EH (cell line): ENCODE measurements around the gene SRGAP2B.
"Not testable (repeated sequence)": the region's sequence is repeated elsewhere in the genome, so short reads cannot be mapped to it uniquely, and the experiment has no call there.

Source experiments
- DNase-seq: peaks from one replicate; pipeline ENCODE4 v3.0.0-alpha.2; 2015; ENCODE audit warnings: low read depth

SRGAP2B gene

DNA sequence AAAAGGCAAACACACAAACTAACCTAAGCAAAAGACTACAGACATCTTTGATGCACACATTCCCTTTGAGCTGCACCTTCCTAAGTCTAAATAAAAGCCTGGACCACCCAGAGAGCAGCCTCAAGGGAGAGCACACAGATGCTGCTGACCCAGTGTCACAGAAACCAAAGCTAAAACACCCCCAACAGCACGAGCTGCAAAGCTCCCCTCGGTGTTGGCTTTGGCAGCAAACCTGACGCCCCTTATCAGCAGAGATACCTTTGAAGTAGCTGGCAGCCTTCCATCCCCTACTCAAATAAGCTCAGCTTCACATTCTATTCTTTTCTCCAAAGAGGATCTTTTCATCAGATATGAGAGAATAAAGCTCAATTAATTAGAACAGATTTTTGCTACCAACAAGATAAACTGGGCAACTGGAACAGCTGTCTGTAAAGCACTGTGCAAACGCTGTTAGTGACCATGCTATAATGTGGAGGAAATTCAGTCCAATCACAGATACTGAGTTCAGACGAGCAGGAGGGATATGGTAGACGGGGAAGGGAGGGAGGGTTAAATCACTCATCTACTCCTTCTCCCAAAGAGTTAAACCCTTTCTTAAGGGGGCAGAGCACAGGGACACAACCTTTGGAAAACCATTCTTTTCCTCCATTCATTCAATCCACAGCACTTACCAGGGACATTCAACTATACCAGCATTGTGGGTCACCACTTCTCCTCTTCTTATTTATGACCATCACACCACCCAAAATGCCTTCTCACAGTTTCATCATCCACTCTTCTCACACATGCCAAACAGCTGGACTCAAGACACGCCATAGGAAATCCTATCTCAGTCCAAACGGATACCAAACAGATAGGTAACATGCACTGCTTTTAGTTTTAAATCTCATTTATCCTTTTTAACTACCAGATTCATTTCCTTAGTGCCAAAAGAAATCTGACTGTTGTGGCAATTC lies 148.3 kb downstream of the SRGAP2B start:
- DNase-seq = not testable (repeated sequence)

DNA sequence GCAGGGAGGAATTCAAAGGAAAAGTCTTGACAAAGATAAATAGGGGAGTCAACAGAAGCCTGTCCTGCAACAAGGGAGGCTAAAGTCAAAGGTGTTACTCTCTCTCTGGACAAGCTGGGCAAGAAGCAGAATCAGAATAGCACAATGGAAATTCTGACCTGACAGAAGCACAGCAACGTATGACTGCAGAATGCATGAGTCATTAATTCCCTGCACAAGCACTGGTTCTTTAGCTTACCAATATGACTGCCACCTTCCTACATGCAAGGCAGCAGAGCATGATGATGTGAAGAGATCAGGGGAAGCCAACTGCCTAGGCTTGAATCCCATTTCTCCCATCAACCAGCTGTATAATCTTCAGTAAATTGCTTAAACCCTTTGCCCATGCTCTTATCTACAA lies 153.4 kb downstream of the SRGAP2B start:
- DNase-seq = not testable (repeated sequence)

GRCh38 chr1:144940054-144940453 lies 155.1 kb downstream of the SRGAP2B start:
- DNase-seq = not testable (repeated sequence)

GRCh38 chr1:144938627-144939026 lies 156.5 kb downstream of the SRGAP2B start:
- DNase-seq = not testable (repeated sequence)

DNA sequence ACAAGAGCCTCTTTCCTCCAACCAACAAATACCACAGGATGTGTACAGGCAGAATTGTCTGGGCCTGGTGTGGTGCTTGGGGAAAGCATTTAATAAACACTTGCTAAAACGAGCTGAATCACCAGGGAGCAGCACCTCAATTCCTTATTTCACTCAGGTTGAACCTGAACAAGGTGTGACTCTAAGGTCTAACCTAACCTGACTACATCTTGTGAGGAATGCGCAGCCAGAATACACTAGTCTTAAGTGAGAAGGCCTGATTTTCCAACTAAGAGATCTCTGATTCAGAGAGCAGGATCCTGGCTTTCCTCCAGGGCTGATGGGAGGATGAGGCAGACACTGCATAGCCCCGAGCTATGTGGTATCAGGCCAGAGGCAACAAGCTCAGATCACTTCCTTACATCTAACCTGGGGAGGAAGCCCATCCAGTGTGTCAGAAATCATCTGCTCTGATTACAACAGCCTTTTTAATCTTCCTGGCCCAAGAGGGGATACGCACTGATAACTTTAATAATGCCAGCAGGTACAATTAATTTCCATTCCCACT lies 158.9 kb downstream of the SRGAP2B start:
- not testable (repeated sequence) for DNase-seq

- DNase-seq = not testable (repeated sequence)
Observed at GRCh38 chr1:144935310-144935709, 159.8 kb downstream of the SRGAP2B start.

- DNase-seq = not testable (repeated sequence)
Observed at GRCh38 chr1:144933014-144933413, 162.1 kb downstream of the SRGAP2B start.

DNA sequence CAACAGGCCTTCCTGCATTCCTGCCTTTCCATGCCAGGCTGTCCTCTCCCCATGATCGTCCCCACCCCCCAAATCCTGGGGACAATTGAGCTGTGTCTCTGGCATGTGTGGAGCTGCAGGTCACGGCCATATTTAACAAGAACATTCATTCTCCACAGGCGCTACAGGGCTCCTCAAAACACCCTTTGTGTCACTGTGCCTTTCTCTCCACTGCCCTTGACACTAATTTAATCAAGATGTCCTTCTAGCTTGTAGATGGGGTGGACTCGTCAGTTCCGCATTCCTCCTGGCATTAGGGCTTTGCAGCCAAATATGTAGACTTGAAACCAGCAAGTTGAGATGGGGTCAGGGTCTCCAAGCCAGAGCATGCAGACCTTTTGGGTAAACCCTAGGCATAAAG lies 163.0 kb downstream of the SRGAP2B start:
- DNase-seq = peak; percentile 49

DNA sequence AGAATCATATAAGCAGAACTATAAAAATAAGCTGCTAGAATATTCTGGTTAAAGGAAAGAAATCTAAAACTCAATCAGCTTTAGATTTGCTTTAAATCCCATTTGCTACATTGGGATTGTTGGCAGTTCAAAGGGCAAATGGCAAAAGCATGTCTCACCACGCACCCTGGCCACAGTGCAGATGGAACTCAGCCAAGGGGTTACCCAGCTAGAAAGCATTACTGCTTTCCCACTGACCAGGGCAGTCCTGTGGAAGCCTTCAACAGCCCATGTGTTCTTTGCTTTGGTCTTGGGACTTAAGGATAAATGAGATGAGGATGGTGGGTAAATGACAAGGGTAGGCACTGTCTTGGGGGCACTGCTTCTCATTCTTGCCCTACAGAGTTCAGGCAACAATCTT lies 163.6 kb downstream of the SRGAP2B start:
- DNase-seq = peak; percentile 8

- not testable (repeated sequence) for DNase-seq
Observed at GRCh38 chr1:144930085-144930777, 164.9 kb downstream of the SRGAP2B start.

DNA sequence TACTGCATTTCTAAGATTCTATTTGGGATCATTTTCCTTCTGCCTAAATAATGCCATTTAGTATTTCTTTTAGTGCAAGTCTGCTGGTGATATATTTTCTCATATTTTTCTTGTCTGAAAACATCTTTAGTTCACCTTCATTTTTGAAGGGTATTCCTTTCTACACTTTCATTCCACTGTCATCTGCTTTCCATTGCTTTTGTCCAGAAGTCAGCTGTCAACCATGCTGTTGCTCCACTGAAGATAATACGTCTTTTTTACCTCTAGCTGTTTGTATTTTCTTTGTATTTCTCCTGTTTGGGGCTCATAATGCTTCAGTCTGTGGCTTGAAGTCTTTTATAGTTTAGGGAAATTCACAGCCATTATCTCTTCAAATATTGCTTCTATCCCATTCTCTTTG lies 167.8 kb downstream of the SRGAP2B start:
- DNase-seq = peak; percentile 9

GRCh38 chr1:144923640-144924039 lies 171.5 kb downstream of the SRGAP2B start:
- not testable (repeated sequence) for DNase-seq

GRCh38 chr1:144922785-144923184 lies 172.3 kb downstream of the SRGAP2B start:
- peak; percentile 30 for DNase-seq

- not testable (repeated sequence) for DNase-seq
Observed at GRCh38 chr1:144919106-144919505, 176.0 kb downstream of the SRGAP2B start.

DNA sequence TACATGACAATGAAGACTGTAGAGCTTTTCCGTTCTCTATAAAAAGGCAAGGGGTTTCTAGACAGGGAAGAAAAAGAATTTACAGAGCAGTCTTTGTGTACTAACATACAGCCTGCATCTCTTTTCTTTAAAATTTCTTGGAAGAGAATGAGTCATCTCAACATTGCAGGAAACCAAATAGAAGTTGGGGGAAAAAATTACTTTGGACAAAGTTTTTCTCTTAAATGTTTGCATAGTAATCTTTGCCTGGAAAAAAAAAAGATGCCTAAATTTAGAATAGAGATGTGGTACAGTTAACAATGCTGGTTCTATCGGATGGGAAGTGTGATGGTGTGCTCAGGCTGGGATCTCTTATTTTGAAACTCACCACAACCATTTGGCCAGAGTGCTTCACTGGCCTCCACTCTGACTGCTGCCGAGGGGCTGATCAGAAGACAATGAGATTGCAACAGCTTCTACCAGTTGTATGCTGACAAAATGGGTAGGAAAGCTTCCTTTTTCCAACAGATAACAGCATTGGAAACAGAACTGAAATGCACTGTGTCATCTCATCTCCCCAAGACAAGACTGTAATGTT lies 177.0 kb downstream of the SRGAP2B start:
- DNase-seq = not testable (repeated sequence)

DNA sequence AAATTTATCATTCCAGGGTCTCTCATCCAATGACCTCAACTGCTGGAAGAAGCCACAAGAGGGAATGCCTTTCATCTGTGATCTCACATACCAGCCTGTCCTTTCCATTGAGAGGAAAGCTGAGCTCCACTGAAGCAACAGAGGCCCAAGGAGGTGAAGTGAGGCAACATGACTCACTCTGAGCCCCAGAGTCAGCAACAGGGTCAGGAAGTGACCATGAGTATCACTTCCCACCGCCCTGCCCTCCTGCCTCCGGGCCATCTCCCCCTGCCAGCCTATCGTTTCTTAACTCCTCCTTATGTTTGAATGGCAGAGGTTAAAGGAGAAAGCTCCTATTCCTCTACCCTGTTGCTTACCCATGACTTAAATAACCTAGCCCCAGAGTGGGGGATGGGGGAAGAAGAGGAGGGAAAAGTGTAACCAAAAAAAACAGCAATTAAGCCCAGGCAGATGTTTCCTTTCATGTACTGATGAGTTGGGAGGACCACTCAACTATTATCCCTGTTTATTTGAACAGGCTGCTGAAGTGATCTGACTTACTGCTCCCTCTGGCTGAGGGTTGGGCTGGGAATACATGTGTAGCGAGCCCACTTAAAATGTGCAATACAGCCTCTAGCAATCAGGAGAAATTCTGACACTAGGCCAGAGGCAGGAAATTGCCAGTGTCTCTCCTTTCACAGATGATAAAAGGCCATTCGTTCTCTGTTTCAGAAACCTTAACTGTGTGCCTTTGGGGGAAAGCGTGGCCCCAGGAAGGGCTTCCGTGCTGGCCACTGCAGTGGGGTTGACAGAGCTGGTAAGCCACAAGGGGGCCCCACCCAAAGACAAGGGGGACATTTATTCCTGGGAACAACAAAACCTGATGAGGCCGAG lies 177.7 kb downstream of the SRGAP2B start:
- DNase-seq = not testable (repeated sequence)

GRCh38 chr1:144913977-144914734 lies 181.0 kb downstream of the SRGAP2B start:
- not testable (repeated sequence) for DNase-seq

GRCh38 chr1:144913458-144913857 lies 181.7 kb downstream of the SRGAP2B start:
- DNase-seq = not testable (repeated sequence)

DNA sequence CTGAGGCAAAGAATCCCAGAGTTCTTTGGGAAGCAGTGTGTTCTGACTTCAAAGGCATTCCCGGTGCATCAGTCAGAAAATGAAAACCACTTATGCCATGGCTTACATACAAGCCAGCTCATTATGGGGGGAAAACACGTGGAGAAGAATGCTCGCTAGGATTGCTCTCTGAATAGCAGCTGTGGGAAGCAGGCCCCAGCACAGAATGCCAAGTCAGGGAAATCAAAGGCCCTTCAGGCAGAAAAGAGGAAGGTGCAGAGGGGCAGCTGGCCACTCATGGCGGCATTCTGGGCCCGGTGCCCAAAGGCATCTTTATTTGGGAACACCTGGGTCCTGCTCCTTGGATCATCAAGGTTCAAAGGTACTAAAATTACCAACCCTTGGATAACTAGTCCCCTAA lies 184.4 kb downstream of the SRGAP2B start:
- DNase-seq = not testable (repeated sequence)

- not testable (repeated sequence) for DNase-seq
Observed at GRCh38 chr1:144900841-144901240, 194.3 kb downstream of the SRGAP2B start.
